K562 (cell line): ENCODE data around the gene ATP6V1F. TPM values are rescaled to one million over a fixed set of nuclear protein-coding genes. Genes with fewer than 3 reads are reported as not detected.
A peak's percentile ranks its signal among the peaks of the same experiment; 100 is the strongest.

Experiments
- CCNT2 ChIP-seq: IDR thresholded peaks from 2 replicates; pipeline ENCODE4 v1.6.1; 2011; ENCODE audit warnings: borderline replicate concordance, low read depth, mild to moderate bottlenecking, moderate library complexity, mixed read lengths, low read length; ENCODE audit not compliant: insufficient read length; ENCODE audit errors: extremely low read depth
- NFYB ChIP-seq: IDR thresholded peaks from 2 replicates; pipeline ENCODE4 v1.6.1; 2011; ENCODE audit warnings: mild to moderate bottlenecking, moderate library complexity; ENCODE audit not compliant: insufficient read length; ENCODE audit errors: extremely low read depth
- SMARCE1 ChIP-seq: fragments of 450-650 bp; IDR thresholded peaks from 2 replicates; pipeline ENCODE4 v1.7.1; 2016; ENCODE audit warnings: mild to moderate bottlenecking
- TGIF2 ChIP-seq: sonication (generic); formaldehyde crosslinking; IDR thresholded peaks from 2 replicates; pipeline ENCODE4 v1.8.1; 2022; ENCODE audit warnings: mild to moderate bottlenecking, missing genetic modification reagents, moderate library complexity
- TRIM24 ChIP-seq, 2 experiments: fragments of 450-650 bp; IDR thresholded peaks; 2 replicates each; pipeline ENCODE4 v1.6.1; 2016
- ZNF197 ChIP-seq: fragments of 200-800 bp; sonication (Bioruptor generic); IDR thresholded peaks from 2 replicates; pipeline ENCODE4 v1.6.1; 2016; ENCODE audit warnings: low read depth, missing genetic modification characterization, missing compliant biosample characterization
- ZNF644 ChIP-seq: fragments of 200-800 bp; sonication (Bioruptor generic); IDR thresholded peaks from 2 replicates; pipeline ENCODE4 v1.6.1; 2016; ENCODE audit warnings: low read depth, missing genetic modification characterization, missing compliant biosample characterization
- polyA plus RNA-seq, 8 experiments: library from polyadenylated mRNA; depleted of rRNA in 4 of 8; stranded (reverse) in 5 of 8; unstranded in 3 of 8; fragments of >200 nt; fragmentation: Nextera tagmentation in 2 of 8; fragmentation: Illumina TruSeq in 1 of 8; extraction: Ambion mirVana in 2 of 8; extraction: Trizol in 1 of 8; gene quantifications; 2 replicates each; pipeline versions ENCODE4 v1.2.1 to v1.2.3, GENCODE V29; 2011 to 2014; ENCODE audit warnings: inconsistent platforms in 1 of 8, missing spikeins in 1 of 8
- total RNA-seq, 7 experiments: library from RNA; depleted of rRNA in 6 of 7; stranded (reverse); fragments of >200 nt in 6 of 7; fragmentation: Illumina TruSeq in 2 of 7; extraction: Trizol in 2 of 7; gene quantifications; 2 replicates each; pipeline versions ENCODE4 v1.2.1 to v1.2.3, GENCODE V29; 2011 to 2021; ENCODE audit warnings: low replicate concordance in 1 of 7
- TF ChIP-seq, protein P1 (sequence below): fragments of 450-650 bp; IDR thresholded peaks from 2 replicates; pipeline ENCODE4 v1.6.1; 2016; ENCODE audit warnings: mild to moderate bottlenecking, moderate library complexity
- TF ChIP-seq, protein P2 (sequence below), 2 experiments: fragments of 150-350 bp in 1 of 2; IDR thresholded peaks; 2 replicates each; pipeline ENCODE4 v1.6.1; 2012 to 2016; ENCODE audit warnings: low read depth in 2 of 2, low read length in 2 of 2, mild to moderate bottlenecking in 1 of 2, moderate library complexity in 1 of 2
- TF ChIP-seq, protein P3 (sequence below): fragments of 250-450 bp; sonication (Bioruptor Pico); IDR thresholded peaks from 2 replicates; pipeline ENCODE4 v1.4.0; 2020

The ATP6V1F gene
- total and polyA plus RNA-seq, 9 of the 15 experiments (the other 6 are each of a cell fraction or from before 2014, with no cell fraction given): 206 to 1,123 (median 542) TPM

DNA sequence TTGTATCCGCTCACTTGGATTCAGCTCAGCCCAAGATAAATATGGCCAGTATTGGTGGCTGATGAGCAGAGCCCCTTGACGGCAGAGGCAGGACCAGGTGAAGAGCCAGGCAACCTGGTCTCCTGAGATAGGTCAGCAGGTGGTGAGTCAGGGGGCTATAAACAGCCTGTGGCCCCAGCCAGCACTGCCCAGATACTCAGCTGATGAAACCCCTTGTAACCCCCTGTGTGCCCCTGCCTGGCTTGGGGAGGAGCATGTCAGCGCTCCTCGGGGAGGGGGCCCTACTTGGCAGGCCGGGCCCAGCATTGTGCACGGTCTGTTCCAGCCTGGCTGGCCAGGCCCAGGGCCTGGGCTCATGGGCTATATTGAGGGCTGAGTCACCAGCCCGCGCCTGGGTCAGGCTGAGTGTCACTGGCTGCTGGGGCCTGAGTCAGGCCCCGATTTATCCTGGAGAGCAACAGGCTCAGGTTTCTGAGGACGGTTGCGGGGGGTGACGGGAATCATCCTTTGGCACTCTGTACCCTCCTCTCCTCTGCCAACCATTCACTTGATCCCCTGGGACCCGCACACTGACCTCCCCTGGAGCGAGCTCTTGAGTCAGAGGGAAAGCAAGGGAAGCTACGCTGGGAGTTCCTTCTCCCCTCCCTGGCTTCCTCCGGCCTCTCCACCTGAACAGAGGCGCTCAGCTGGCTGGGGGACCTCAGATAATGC lies 35.3 kb upstream of the ATP6V1F start (continued):
- peak; percentile 83 for TF ChIP-seq CCNT2
- TF ChIP-seq NFYB: no peak
- TF ChIP-seq SMARCE1: peak; percentile 88
- TF ChIP-seq TRIM24 (IDR thresholded peaks at IDR 0.05): peak; percentile 93 to 96
- TF ChIP-seq, protein P1, sequence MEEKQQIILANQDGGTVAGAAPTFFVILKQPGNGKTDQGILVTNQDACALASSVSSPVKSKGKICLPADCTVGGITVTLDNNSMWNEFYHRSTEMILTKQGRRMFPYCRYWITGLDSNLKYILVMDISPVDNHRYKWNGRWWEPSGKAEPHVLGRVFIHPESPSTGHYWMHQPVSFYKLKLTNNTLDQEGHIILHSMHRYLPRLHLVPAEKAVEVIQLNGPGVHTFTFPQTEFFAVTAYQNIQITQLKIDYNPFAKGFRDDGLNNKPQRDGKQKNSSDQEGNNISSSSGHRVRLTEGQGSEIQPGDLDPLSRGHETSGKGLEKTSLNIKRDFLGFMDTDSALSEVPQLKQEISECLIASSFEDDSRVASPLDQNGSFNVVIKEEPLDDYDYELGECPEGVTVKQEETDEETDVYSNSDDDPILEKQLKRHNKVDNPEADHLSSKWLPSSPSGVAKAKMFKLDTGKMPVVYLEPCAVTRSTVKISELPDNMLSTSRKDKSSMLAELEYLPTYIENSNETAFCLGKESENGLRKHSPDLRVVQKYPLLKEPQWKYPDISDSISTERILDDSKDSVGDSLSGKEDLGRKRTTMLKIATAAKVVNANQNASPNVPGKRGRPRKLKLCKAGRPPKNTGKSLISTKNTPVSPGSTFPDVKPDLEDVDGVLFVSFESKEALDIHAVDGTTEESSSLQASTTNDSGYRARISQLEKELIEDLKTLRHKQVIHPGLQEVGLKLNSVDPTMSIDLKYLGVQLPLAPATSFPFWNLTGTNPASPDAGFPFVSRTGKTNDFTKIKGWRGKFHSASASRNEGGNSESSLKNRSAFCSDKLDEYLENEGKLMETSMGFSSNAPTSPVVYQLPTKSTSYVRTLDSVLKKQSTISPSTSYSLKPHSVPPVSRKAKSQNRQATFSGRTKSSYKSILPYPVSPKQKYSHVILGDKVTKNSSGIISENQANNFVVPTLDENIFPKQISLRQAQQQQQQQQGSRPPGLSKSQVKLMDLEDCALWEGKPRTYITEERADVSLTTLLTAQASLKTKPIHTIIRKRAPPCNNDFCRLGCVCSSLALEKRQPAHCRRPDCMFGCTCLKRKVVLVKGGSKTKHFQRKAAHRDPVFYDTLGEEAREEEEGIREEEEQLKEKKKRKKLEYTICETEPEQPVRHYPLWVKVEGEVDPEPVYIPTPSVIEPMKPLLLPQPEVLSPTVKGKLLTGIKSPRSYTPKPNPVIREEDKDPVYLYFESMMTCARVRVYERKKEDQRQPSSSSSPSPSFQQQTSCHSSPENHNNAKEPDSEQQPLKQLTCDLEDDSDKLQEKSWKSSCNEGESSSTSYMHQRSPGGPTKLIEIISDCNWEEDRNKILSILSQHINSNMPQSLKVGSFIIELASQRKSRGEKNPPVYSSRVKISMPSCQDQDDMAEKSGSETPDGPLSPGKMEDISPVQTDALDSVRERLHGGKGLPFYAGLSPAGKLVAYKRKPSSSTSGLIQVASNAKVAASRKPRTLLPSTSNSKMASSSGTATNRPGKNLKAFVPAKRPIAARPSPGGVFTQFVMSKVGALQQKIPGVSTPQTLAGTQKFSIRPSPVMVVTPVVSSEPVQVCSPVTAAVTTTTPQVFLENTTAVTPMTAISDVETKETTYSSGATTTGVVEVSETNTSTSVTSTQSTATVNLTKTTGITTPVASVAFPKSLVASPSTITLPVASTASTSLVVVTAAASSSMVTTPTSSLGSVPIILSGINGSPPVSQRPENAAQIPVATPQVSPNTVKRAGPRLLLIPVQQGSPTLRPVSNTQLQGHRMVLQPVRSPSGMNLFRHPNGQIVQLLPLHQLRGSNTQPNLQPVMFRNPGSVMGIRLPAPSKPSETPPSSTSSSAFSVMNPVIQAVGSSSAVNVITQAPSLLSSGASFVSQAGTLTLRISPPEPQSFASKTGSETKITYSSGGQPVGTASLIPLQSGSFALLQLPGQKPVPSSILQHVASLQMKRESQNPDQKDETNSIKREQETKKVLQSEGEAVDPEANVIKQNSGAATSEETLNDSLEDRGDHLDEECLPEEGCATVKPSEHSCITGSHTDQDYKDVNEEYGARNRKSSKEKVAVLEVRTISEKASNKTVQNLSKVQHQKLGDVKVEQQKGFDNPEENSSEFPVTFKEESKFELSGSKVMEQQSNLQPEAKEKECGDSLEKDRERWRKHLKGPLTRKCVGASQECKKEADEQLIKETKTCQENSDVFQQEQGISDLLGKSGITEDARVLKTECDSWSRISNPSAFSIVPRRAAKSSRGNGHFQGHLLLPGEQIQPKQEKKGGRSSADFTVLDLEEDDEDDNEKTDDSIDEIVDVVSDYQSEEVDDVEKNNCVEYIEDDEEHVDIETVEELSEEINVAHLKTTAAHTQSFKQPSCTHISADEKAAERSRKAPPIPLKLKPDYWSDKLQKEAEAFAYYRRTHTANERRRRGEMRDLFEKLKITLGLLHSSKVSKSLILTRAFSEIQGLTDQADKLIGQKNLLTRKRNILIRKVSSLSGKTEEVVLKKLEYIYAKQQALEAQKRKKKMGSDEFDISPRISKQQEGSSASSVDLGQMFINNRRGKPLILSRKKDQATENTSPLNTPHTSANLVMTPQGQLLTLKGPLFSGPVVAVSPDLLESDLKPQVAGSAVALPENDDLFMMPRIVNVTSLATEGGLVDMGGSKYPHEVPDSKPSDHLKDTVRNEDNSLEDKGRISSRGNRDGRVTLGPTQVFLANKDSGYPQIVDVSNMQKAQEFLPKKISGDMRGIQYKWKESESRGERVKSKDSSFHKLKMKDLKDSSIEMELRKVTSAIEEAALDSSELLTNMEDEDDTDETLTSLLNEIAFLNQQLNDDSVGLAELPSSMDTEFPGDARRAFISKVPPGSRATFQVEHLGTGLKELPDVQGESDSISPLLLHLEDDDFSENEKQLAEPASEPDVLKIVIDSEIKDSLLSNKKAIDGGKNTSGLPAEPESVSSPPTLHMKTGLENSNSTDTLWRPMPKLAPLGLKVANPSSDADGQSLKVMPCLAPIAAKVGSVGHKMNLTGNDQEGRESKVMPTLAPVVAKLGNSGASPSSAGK: peak; percentile 41; the same call in 1 of the 2 replicates
- TF ChIP-seq ZNF644 (tag): peak; percentile 64; the same call in 1 of the 2 replicates
- TF ChIP-seq, protein P2, sequence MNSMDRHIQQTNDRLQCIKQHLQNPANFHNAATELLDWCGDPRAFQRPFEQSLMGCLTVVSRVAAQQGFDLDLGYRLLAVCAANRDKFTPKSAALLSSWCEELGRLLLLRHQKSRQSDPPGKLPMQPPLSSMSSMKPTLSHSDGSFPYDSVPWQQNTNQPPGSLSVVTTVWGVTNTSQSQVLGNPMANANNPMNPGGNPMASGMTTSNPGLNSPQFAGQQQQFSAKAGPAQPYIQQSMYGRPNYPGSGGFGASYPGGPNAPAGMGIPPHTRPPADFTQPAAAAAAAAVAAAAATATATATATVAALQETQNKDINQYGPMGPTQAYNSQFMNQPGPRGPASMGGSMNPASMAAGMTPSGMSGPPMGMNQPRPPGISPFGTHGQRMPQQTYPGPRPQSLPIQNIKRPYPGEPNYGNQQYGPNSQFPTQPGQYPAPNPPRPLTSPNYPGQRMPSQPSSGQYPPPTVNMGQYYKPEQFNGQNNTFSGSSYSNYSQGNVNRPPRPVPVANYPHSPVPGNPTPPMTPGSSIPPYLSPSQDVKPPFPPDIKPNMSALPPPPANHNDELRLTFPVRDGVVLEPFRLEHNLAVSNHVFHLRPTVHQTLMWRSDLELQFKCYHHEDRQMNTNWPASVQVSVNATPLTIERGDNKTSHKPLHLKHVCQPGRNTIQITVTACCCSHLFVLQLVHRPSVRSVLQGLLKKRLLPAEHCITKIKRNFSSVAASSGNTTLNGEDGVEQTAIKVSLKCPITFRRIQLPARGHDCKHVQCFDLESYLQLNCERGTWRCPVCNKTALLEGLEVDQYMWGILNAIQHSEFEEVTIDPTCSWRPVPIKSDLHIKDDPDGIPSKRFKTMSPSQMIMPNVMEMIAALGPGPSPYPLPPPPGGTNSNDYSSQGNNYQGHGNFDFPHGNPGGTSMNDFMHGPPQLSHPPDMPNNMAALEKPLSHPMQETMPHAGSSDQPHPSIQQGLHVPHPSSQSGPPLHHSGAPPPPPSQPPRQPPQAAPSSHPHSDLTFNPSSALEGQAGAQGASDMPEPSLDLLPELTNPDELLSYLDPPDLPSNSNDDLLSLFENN (IDR thresholded peaks at IDR 0.05; ENCODE audit: low read depth in 2 of 2, low read length in 2 of 2): peak in 1 of 2 experiments; percentile 66; a peak in 1 of 4 replicates
- TF ChIP-seq, protein P3, sequence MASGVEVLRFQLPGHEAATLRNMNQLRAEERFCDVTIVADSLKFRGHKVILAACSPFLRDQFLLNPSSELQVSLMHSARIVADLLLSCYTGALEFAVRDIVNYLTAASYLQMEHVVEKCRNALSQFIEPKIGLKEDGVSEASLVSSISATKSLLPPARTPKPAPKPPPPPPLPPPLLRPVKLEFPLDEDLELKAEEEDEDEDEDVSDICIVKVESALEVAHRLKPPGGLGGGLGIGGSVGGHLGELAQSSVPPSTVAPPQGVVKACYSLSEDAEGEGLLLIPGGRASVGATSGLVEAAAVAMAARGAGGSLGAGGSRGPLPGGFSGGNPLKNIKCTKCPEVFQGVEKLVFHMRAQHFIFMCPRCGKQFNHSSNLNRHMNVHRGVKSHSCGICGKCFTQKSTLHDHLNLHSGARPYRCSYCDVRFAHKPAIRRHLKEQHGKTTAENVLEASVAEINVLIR (CRISPR knock-in tag): no peak
- 0 out of 2 replicates have a peak, but pooled peaks have one; percentile 35 for TF ChIP-seq ZNF197 (CRISPR knock-in tag)
- 0 out of 2 replicates have a peak, but pooled peaks have one; percentile 21 for TF ChIP-seq TGIF2 (CRISPR knock-in tag)
